Fibroblast of lung (primary cell): ENCODE measurements around the gene TTLL12. TPM values are rescaled to one million over a fixed set of nuclear protein-coding genes. Genes with fewer than 3 reads are reported as not detected.

Experiments used
- DNase-seq, 2 donors: peaks; one replicate each; pipeline versions ENCODE4 v3.0.0 to v3.0.0-alpha.2; 2010; ENCODE audit warnings: low read depth in 2 of 2
- H2AFZ ChIP-seq: 2 replicates; pipeline ENCODE4 v1.5.1; 2012; ENCODE audit warnings: low read length, control low read depth, inconsistent platforms
- H3K27ac ChIP-seq: 2 replicates; pipeline ENCODE4 v1.5.1; 2011; ENCODE audit warnings: low read length, control low read depth; ENCODE audit not compliant: insufficient read depth
- H3K27me3 ChIP-seq: 2 replicates; pipeline ENCODE4 v1.5.1; 2011; ENCODE audit warnings: mild to moderate bottlenecking, low read length; ENCODE audit not compliant: control insufficient read depth, insufficient read depth
- H3K36me3 ChIP-seq: 2 replicates; pipeline ENCODE4 v1.5.1; 2011; ENCODE audit warnings: low read length; ENCODE audit not compliant: control insufficient read depth, insufficient read depth
- H3K4me1 ChIP-seq: 2 replicates; pipeline ENCODE4 v1.5.1; 2011; ENCODE audit warnings: low read length; ENCODE audit not compliant: control insufficient read depth, insufficient read depth; ENCODE audit errors: extremely low read depth
- H3K4me2 ChIP-seq: 2 replicates; pipeline ENCODE4 v1.5.1; 2011; ENCODE audit warnings: low read length, control low read depth; ENCODE audit not compliant: insufficient read depth; ENCODE audit errors: extremely low read depth
- H3K4me3 ChIP-seq, 4 experiments: fragments of 200-600 bp in 1 of 4; sonication (generic) in 1 of 4; replicated peaks in 1 of 4; 2 replicates each; pipeline ENCODE4 v1.5.1; 2011 to 2016; ENCODE audit warnings: low read length in 4 of 4, low read depth in 3 of 4, mild to moderate bottlenecking in 3 of 4, control low read depth in 2 of 4, inconsistent platforms in 1 of 4, mixed read lengths in 1 of 4; ENCODE audit not compliant: insufficient read depth in 1 of 4; ENCODE audit errors: control extremely low read depth in 1 of 4
- H3K79me2 ChIP-seq: 2 replicates; pipeline ENCODE4 v1.5.1; 2012; ENCODE audit warnings: mild to moderate bottlenecking, low read length, inconsistent platforms; ENCODE audit not compliant: control insufficient read depth, insufficient read depth
- H3K9ac ChIP-seq: 2 replicates; pipeline ENCODE4 v1.5.1; 2011; ENCODE audit warnings: mild to moderate bottlenecking, low read length, control low read depth; ENCODE audit not compliant: insufficient read depth
- H3K9me3 ChIP-seq: 2 replicates; pipeline ENCODE4 v1.5.1; 2012; ENCODE audit warnings: low read depth, low read length; ENCODE audit not compliant: control insufficient read depth, insufficient read depth
- H4K20me1 ChIP-seq: 2 replicates; pipeline ENCODE4 v1.5.1; 2011; ENCODE audit warnings: low read length; ENCODE audit not compliant: control insufficient read depth, insufficient read depth; ENCODE audit errors: extremely low read depth
- CTCF ChIP-seq, 2 donors: IDR thresholded peaks in 1 of 2; conservative IDR thresholded peaks in 1 of 2; 1 replicate in 1 of 2; 2 replicates in 1 of 2; pipeline ENCODE4 v1.5.1; 2011 to 2012; ENCODE audit warnings: low read length in 2 of 2, control low read depth in 1 of 2, inconsistent platforms in 1 of 2, low read depth in 1 of 2, mild to moderate bottlenecking in 1 of 2
- EZH2 ChIP-seq: IDR thresholded peaks from 2 replicates; pipeline ENCODE4 v1.5.1; 2012; ENCODE audit warnings: low read length, control low read depth, mild to moderate bottlenecking; ENCODE audit errors: missing control alignments
- polyA plus RNA-seq, 2 donors: library from polyadenylated mRNA; depleted of rRNA in 1 of 2; stranded (reverse) in 1 of 2; unstranded in 1 of 2; fragments of >200 nt; gene quantifications; 2 replicates each; pipeline ENCODE4 v1.2.1, GENCODE V29; 2011 to 2012; ENCODE audit warnings: missing spikeins in 1 of 2
- total RNA-seq: library from RNA; depleted of rRNA; stranded (reverse); fragments of >200 nt; gene quantifications from 2 replicates; pipeline ENCODE4 v1.2.1, GENCODE V29; 2014

Gene TTLL12
- total and polyA plus RNA-seq, 2 donors (not counting 1 experiment from before 2014, with no cell fraction given) = 6.0 to 14.7 TPM

- Histone ChIP-seq H3K9me3 (no peaks in the 10 kb centered on the region), H3K4me2 (peak overlapping the region; percentile 96), H4K20me1 (no peaks in the 10 kb centered on the region), H3K9ac (peak overlapping the region; percentile 46), H3K4me1 (peaks cover 5% of the 10 kb centered on the region), H3K27me3 (peaks cover 4% of the 10 kb centered on the region), H3K27ac (peak overlapping the region; percentile 61), H3K36me3 (peaks cover 6% of the 10 kb centered on the region), H3K4me3 (peak overlapping the region; percentile 74 to 82 (median 76)), H2AFZ (no peak overlapping the region), H3K79me2 (peaks cover 6% of the 10 kb centered on the region)
- TF ChIP-seq CTCF (conservative IDR thresholded peaks at IDR 0.05 in 1 of 2, IDR thresholded peaks at IDR 0.05 in 1 of 2; ENCODE audit: low read depth in 1 of 2, low read length in 2 of 2) (no peak), EZH2 (no peak)
- DNase-seq = peak; percentile 24 to 28
Measured at GRCh38 chr22:43185860-43186261, 1.1 kb downstream of the TTLL12 start.

GRCh38 chr22:43183496-43184277 is 3.2 kb downstream of the TTLL12 start:
- TF ChIP-seq CTCF (conservative IDR thresholded peaks at IDR 0.05 in 1 of 2, IDR thresholded peaks at IDR 0.05 in 1 of 2; ENCODE audit: low read depth in 1 of 2, low read length in 2 of 2) (no peak), EZH2 (no peak)
- H3K79me2 ChIP-seq = peaks cover 6% of the 10 kb centered on the region
- H3K27ac ChIP-seq = no peak overlapping the region
- no peaks in the 10 kb centered on the region for H4K20me1 ChIP-seq
- H3K9ac ChIP-seq = no peak overlapping the region
- H3K4me2 ChIP-seq = no peak overlapping the region
- peaks cover 18% of the 10 kb centered on the region for H3K36me3 ChIP-seq
- H3K4me3 ChIP-seq = no peak overlapping the region
- peak; percentile 34 to 63 for DNase-seq
- peaks cover 5% of the 10 kb centered on the region for H3K4me1 ChIP-seq
- H2AFZ ChIP-seq = no peak overlapping the region
- H3K27me3 ChIP-seq = no peaks in the 10 kb centered on the region
- no peaks in the 10 kb centered on the region for H3K9me3 ChIP-seq

- H3K79me2 ChIP-seq = peaks cover 6% of the 10 kb centered on the region
- H3K36me3 ChIP-seq = peaks cover 19% of the 10 kb centered on the region
- H3K9me3 ChIP-seq = no peaks in the 10 kb centered on the region
- no peak for DNase-seq
- H2AFZ ChIP-seq = no peak overlapping the region
- H3K4me1 ChIP-seq = peaks cover 5% of the 10 kb centered on the region
- H3K4me3 ChIP-seq = no peak overlapping the region
- H3K27ac ChIP-seq = no peak overlapping the region
- no peak for TF ChIP-seq EZH2
- no peak for TF ChIP-seq CTCF (conservative IDR thresholded peaks at IDR 0.05 in 1 of 2, IDR thresholded peaks at IDR 0.05 in 1 of 2; ENCODE audit: low read depth in 1 of 2, low read length in 2 of 2)
- no peaks in the 10 kb centered on the region for H3K27me3 ChIP-seq
- no peak overlapping the region for H3K4me2 ChIP-seq
- no peak overlapping the region for H3K9ac ChIP-seq
- H4K20me1 ChIP-seq = no peaks in the 10 kb centered on the region
Measured at GRCh38 chr22:43182726-43183125, 4.2 kb downstream of the TTLL12 start.
